ENCODE data around the gene FAAP100. TPM values are rescaled to one million over a fixed set of nuclear protein-coding genes. Genes with fewer than 3 reads are reported as not detected.
"Not testable (repeated sequence)": the region's sequence is repeated elsewhere in the genome, so short reads cannot be mapped to it uniquely, and the experiment has no call there.

FAAP100 gene
- total RNA-seq, 1 donor from 2014 or later, result 21.4 TPM

GRCh38 chr17:81534157-81535006, 17.8 kb downstream of the FAAP100 start:
- H3K4me3 ChIP-seq, result no peak overlapping the region
- H3K4me1 ChIP-seq, result peaks cover 19% of the 10 kb centered on the region
- intact Hi-C loops (cut with DNase I), result no loop called here
- H3K9me3 ChIP-seq, result no peaks in the 10 kb centered on the region
- no peaks in the 10 kb centered on the region for H3K27me3 ChIP-seq
- no peak for DNase-seq (ENCODE audit: extremely low spot score in 2 of 2)
- no peaks in the 10 kb centered on the region for H3K36me3 ChIP-seq
- TF ChIP-seq POLR2A (IDR thresholded peaks at IDR 0.05) (no peak), CTCF (IDR thresholded peaks at IDR 0.05) (no peak)
- no peak overlapping the region for H3K27ac ChIP-seq

GRCh38 chr17:81533339-81534141, 18.6 kb downstream of the FAAP100 start:
- Histone ChIP-seq H3K27ac (no peak overlapping the region), H3K27me3 (no peaks in the 10 kb centered on the region), H3K36me3 (no peaks in the 10 kb centered on the region), H3K9me3 (no peaks in the 10 kb centered on the region), H3K4me1 (peaks cover 19% of the 10 kb centered on the region), H3K4me3 (no peak overlapping the region)
- intact Hi-C loops (cut with DNase I), result no loop called here
- DNase-seq (ENCODE audit: extremely low spot score in 2 of 2), result no peak
- TF ChIP-seq POLR2AphosphoS5 (IDR thresholded peaks at IDR 0.05; ENCODE audit: insufficient read depth in 1 of 2, low read depth in 1 of 2), result no peak
- no peak for TF ChIP-seq POLR2A (IDR thresholded peaks at IDR 0.05)
- TF ChIP-seq CTCF (IDR thresholded peaks at IDR 0.05), result no peak

GRCh38 chr17:81532490-81533287, 19.5 kb downstream of the FAAP100 start:
- Histone ChIP-seq H3K36me3 (no peaks in the 10 kb centered on the region), H3K4me1 (peaks cover 22% of the 10 kb centered on the region), H3K27ac (no peak overlapping the region), H3K9me3 (no peaks in the 10 kb centered on the region), H3K27me3 (no peaks in the 10 kb centered on the region), H3K4me3 (no peak overlapping the region)
- no peak for DNase-seq (ENCODE audit: extremely low spot score in 2 of 2)
- intact Hi-C loops (cut with DNase I), result no loop called here
- TF ChIP-seq POLR2A (IDR thresholded peaks at IDR 0.05) (no peak), POLR2AphosphoS5 (IDR thresholded peaks at IDR 0.05; ENCODE audit: insufficient read depth in 1 of 2, low read depth in 1 of 2) (no peak), CTCF (IDR thresholded peaks at IDR 0.05) (no peak)

GRCh38 chr17:81531998-81532404, 20.2 kb downstream of the FAAP100 start:
- H3K9me3 ChIP-seq; H3K4me3 ChIP-seq; H3K36me3 ChIP-seq; H3K27me3 ChIP-seq; DNase-seq (ENCODE audit: extremely low spot score in 2 of 2); H3K27ac ChIP-seq; intact Hi-C loops (cut with DNase I): not testable (repeated sequence)
- peaks cover 18% of the 10 kb centered on the region for H3K4me1 ChIP-seq

- DNase-seq (ENCODE audit: extremely low spot score in 2 of 2); H3K36me3 ChIP-seq; H3K4me3 ChIP-seq; H3K4me1 ChIP-seq; H3K27me3 ChIP-seq; intact Hi-C loops (cut with DNase I); H3K27ac ChIP-seq; H3K9me3 ChIP-seq: not testable (repeated sequence)
Measured at GRCh38 chr17:81531013-81531412, 21.1 kb downstream of the FAAP100 start.

All from vagina (tissue), 2 donors.